DMS53 (cell line): ENCODE results near the gene AMZ2.
"Not testable (repeated sequence)": the region's sequence is repeated elsewhere in the genome, so short reads cannot be mapped to it uniquely, and the experiment has no call there.

Source experiments
- DNase-seq: peaks from one replicate; lab custom pipeline; 2025; lab: John Stamatoyannopoulos, UW

AMZ2 gene

GRCh38 chr17:68220786-68221185 lies 27.1 kb upstream of the AMZ2 start:
- DNase-seq = not testable (repeated sequence)

GRCh38 chr17:68221786-68222185 lies 26.1 kb upstream of the AMZ2 start:
- DNase-seq = no peak

GRCh38 chr17:68222606-68223005 lies 25.2 kb upstream of the AMZ2 start:
- DNase-seq = no peak

GRCh38 chr17:68225055-68225454 lies 22.8 kb upstream of the AMZ2 start:
- DNase-seq = not testable (repeated sequence)

- not testable (repeated sequence) for DNase-seq
Measured at GRCh38 chr17:68228039-68228680, 19.7 kb upstream of the AMZ2 start.

- peak; percentile 9 for DNase-seq
Measured at GRCh38 chr17:68228817-68229570, 18.8 kb upstream of the AMZ2 start.

- no peak for DNase-seq
Measured at GRCh38 chr17:68229619-68230018, 18.2 kb upstream of the AMZ2 start.

GRCh38 chr17:68231131-68231530 lies 16.7 kb upstream of the AMZ2 start:
- not testable (repeated sequence) for DNase-seq

- DNase-seq = no peak
Measured at GRCh38 chr17:68231541-68231940, 16.3 kb upstream of the AMZ2 start.

- not testable (repeated sequence) for DNase-seq
Measured at GRCh38 chr17:68232741-68233140, 15.1 kb upstream of the AMZ2 start.

GRCh38 chr17:68234726-68235335 lies 13.0 kb upstream of the AMZ2 start:
- DNase-seq = not testable (repeated sequence)

- DNase-seq = not testable (repeated sequence)
Measured at GRCh38 chr17:68235336-68235791, 12.5 kb upstream of the AMZ2 start.

GRCh38 chr17:68237369-68238163 lies 10.3 kb upstream of the AMZ2 start:
- DNase-seq = not testable (repeated sequence)

GRCh38 chr17:68238164-68238870 lies 9.5 kb upstream of the AMZ2 start:
- DNase-seq = no peak

GRCh38 chr17:68238871-68239253 lies 9.0 kb upstream of the AMZ2 start:
- DNase-seq = no peak

GRCh38 chr17:68239632-68240366 lies 8.0 kb upstream of the AMZ2 start:
- DNase-seq = no peak

- peak; percentile 14 for DNase-seq
Measured at GRCh38 chr17:68246271-68247028, 1.4 kb upstream of the AMZ2 start.

GRCh38 chr17:68248199-68248825 lies 469 bp downstream of the AMZ2 start:
- DNase-seq = peak; percentile 76

GRCh38 chr17:68248891-68249290 lies 1.0 kb downstream of the AMZ2 start:
- no peak for DNase-seq

GRCh38 chr17:68249354-68249765 lies 1.5 kb downstream of the AMZ2 start:
- peak; percentile 28 for DNase-seq
